Measurements from ENCODE around the gene CLDN2.

The CLDN2 gene

GRCh38 chrX:106973433-106974149 lies 53.4 kb downstream of the CLDN2 start:
- Histone ChIP-seq H3K27ac (ENCODE audit: low read length) (no peak overlapping the region), H4K20me1 (ENCODE audit: insufficient read depth, low read length) (no peaks in the 10 kb centered on the region), H3K79me2 (ENCODE audit: low read length) (no peaks in the 10 kb centered on the region), H2AFZ (ENCODE audit: low read length) (no peak overlapping the region), H3K9me2 (replicated peaks; ENCODE audit: insufficient read depth, low read length) (no peaks in the 10 kb centered on the region), H3K9me3 (replicated peaks; ENCODE audit: insufficient read depth, low read length) (no peaks in the 10 kb centered on the region), H3K4me3 (ENCODE audit: low read length) (no peak overlapping the region), H3K36me3 (replicated peaks; ENCODE audit: insufficient read depth, low read length) (no peaks in the 10 kb centered on the region), H3K9ac (ENCODE audit: low read length) (no peak overlapping the region), H3F3A (ENCODE audit: insufficient read depth, low read length) (no peaks in the 10 kb centered on the region), H3K4me1 (ENCODE audit: low read length) (no peaks in the 10 kb centered on the region), H3K27me3 (replicated peaks; ENCODE audit: insufficient read depth, low read length) (no peaks in the 10 kb centered on the region), H3K4me2 (ENCODE audit: low read depth, low read length) (no peak overlapping the region)
- DNase-seq = no peak
- no peak for TF ChIP-seq CTCF (IDR thresholded peaks at IDR 0.05; ENCODE audit: low read length)
- no peak for TF ChIP-seq EZH2 (optimal IDR thresholded peaks at IDR 0.05; ENCODE audit: low read depth, low read length)
- no peak for TF ChIP-seq EZH2phosphoT487 (IDR thresholded peaks at IDR 0.05; ENCODE audit: low read length)

- Histone ChIP-seq H3F3A (ENCODE audit: insufficient read depth, low read length) (no peaks in the 10 kb centered on the region), H3K79me2 (ENCODE audit: low read length) (no peaks in the 10 kb centered on the region), H2AFZ (ENCODE audit: low read length) (no peak overlapping the region), H3K27ac (ENCODE audit: low read length) (no peak overlapping the region), H3K4me3 (ENCODE audit: low read length) (no peak overlapping the region), H4K20me1 (ENCODE audit: insufficient read depth, low read length) (no peaks in the 10 kb centered on the region), H3K36me3 (replicated peaks; ENCODE audit: insufficient read depth, low read length) (no peaks in the 10 kb centered on the region), H3K27me3 (replicated peaks; ENCODE audit: insufficient read depth, low read length) (no peaks in the 10 kb centered on the region), H3K9ac (ENCODE audit: low read length) (no peak overlapping the region), H3K9me2 (replicated peaks; ENCODE audit: insufficient read depth, low read length) (no peaks in the 10 kb centered on the region), H3K4me2 (ENCODE audit: low read depth, low read length) (no peak overlapping the region), H3K4me1 (ENCODE audit: low read length) (no peaks in the 10 kb centered on the region), H3K9me3 (replicated peaks; ENCODE audit: insufficient read depth, low read length) (no peaks in the 10 kb centered on the region)
- no peak for DNase-seq
- TF ChIP-seq EZH2phosphoT487 (IDR thresholded peaks at IDR 0.05; ENCODE audit: low read length) (no peak), EZH2 (optimal IDR thresholded peaks at IDR 0.05; ENCODE audit: low read depth, low read length) (no peak), CTCF (IDR thresholded peaks at IDR 0.05; ENCODE audit: low read length) (no peak)
Measured at GRCh38 chrX:106976416-106976815, 56.2 kb downstream of the CLDN2 start.

Measured in MM.1S (cell line).